ENCODE data around the gene GCNT3.
A peak's percentile ranks its signal among the peaks of the same experiment; 100 is the strongest.

The GCNT3 gene

GRCh38 chr15:59647085-59647484 is 35.5 kb downstream of the GCNT3 start:
- Histone ChIP-seq H3K27me3 (ENCODE audit: control insufficient read depth in 5 of 5, insufficient read depth in 4 of 5, low read length in 5 of 5) (no peaks in the 10 kb centered on the region), H3K4me3 (ENCODE audit: low read depth in 1 of 5, low read length in 5 of 5) (no peak overlapping the region), H3K27ac (ENCODE audit: low read depth, low read length) (no peak overlapping the region), H3K9me3 (ENCODE audit: control insufficient read depth in 5 of 5, low read length in 5 of 5) (peaks cover 0 to 4% (median 0%) of the 10 kb centered on the region in 5 donors), H3K9ac (ENCODE audit: low read length in 5 of 5) (no peak overlapping the region), H3K4me1 (ENCODE audit: control insufficient read depth in 5 of 5, insufficient read depth in 5 of 5, low read length in 5 of 5) (no peaks in the 10 kb centered on the region), H3K36me3 (ENCODE audit: control insufficient read depth in 5 of 5, insufficient read depth in 5 of 5, low read length in 5 of 5) (peaks cover 24 to 53% (median 33%) of the 10 kb centered on the region in 5 donors)

- H3K27ac ChIP-seq (ENCODE audit: low read depth, low read length) = no peak overlapping the region
- H3K4me1 ChIP-seq (ENCODE audit: control insufficient read depth in 5 of 5, insufficient read depth in 5 of 5, low read length in 5 of 5) = peaks cover 0 to 3% (median 0%) of the 10 kb centered on the region in 5 donors
- H3K4me3 ChIP-seq (ENCODE audit: low read depth in 1 of 5, low read length in 5 of 5) = no peak overlapping the region
- H3K9ac ChIP-seq (ENCODE audit: low read length in 5 of 5) = no peak overlapping the region
- no peaks in the 10 kb centered on the region for H3K27me3 ChIP-seq (ENCODE audit: control insufficient read depth in 5 of 5, insufficient read depth in 4 of 5, low read length in 5 of 5)
- peaks cover 25 to 55% (median 33%) of the 10 kb centered on the region in 5 donors for H3K36me3 ChIP-seq (ENCODE audit: control insufficient read depth in 5 of 5, insufficient read depth in 5 of 5, low read length in 5 of 5)
- H3K9me3 ChIP-seq (ENCODE audit: control insufficient read depth in 5 of 5, low read length in 5 of 5) = peaks cover 0 to 4% (median 0%) of the 10 kb centered on the region in 5 donors
Observed at GRCh38 chr15:59649603-59650002, 38.0 kb downstream of the GCNT3 start.

GRCh38 chr15:59654046-59654445 is 42.5 kb downstream of the GCNT3 start:
- no peak overlapping the region for H3K27ac ChIP-seq (ENCODE audit: low read depth, low read length)
- no peak overlapping the region for H3K4me3 ChIP-seq (ENCODE audit: low read depth in 1 of 5, low read length in 5 of 5)
- H3K4me1 ChIP-seq (ENCODE audit: control insufficient read depth in 5 of 5, insufficient read depth in 5 of 5, low read length in 5 of 5) = peaks cover 0 to 25% (median 20%) of the 10 kb centered on the region in 5 donors
- no peaks in the 10 kb centered on the region for H3K27me3 ChIP-seq (ENCODE audit: control insufficient read depth in 5 of 5, insufficient read depth in 4 of 5, low read length in 5 of 5)
- no peak overlapping the region for H3K9ac ChIP-seq (ENCODE audit: low read length in 5 of 5)
- peaks cover 11 to 31% (median 22%) of the 10 kb centered on the region in 5 donors for H3K36me3 ChIP-seq (ENCODE audit: control insufficient read depth in 5 of 5, insufficient read depth in 5 of 5, low read length in 5 of 5)
- peaks cover 0 to 4% (median 0%) of the 10 kb centered on the region in 5 donors for H3K9me3 ChIP-seq (ENCODE audit: control insufficient read depth in 5 of 5, low read length in 5 of 5)

- H3K27ac ChIP-seq (ENCODE audit: low read depth, low read length) = peak within 1 kb of the TSS; percentile 75
- peak within 1 kb of the TSS in 4 of 5 donors; percentile 86 to 95 (median 93) for H3K9ac ChIP-seq (ENCODE audit: low read length in 5 of 5)
- H3K9me3 ChIP-seq (ENCODE audit: control insufficient read depth in 5 of 5, low read length in 5 of 5) = peaks cover 0 to under 1% (median 0%) of the 10 kb centered on the region in 5 donors
- peaks cover 9 to 27% (median 17%) of the 10 kb centered on the region in 5 donors for H3K36me3 ChIP-seq (ENCODE audit: control insufficient read depth in 5 of 5, insufficient read depth in 5 of 5, low read length in 5 of 5)
- no peaks in the 10 kb centered on the region for H3K27me3 ChIP-seq (ENCODE audit: control insufficient read depth in 5 of 5, insufficient read depth in 4 of 5, low read length in 5 of 5)
- peaks cover 0 to 26% (median 22%) of the 10 kb centered on the region in 5 donors for H3K4me1 ChIP-seq (ENCODE audit: control insufficient read depth in 5 of 5, insufficient read depth in 5 of 5, low read length in 5 of 5)
- peak within 1 kb of the TSS; percentile 74 to 94 (median 85) for H3K4me3 ChIP-seq (ENCODE audit: low read depth in 1 of 5, low read length in 5 of 5)
Observed at GRCh38 chr15:59656897-59657634, 45.5 kb downstream of the GCNT3 start, which contains the start of gene GTF2A2. Gene GTF2A2, minus strand, starts transcription at chr15:59657515. Its CDS starts 5,238 bp downstream, at chr15:59652277.

GRCh38 chr15:59657635-59658125 is 46.1 kb downstream of the GCNT3 start:
- H3K4me1 ChIP-seq (ENCODE audit: control insufficient read depth in 5 of 5, insufficient read depth in 5 of 5, low read length in 5 of 5) = peaks cover 0 to 32% (median 26%) of the 10 kb centered on the region in 5 donors
- H3K36me3 ChIP-seq (ENCODE audit: control insufficient read depth in 5 of 5, insufficient read depth in 5 of 5, low read length in 5 of 5) = peaks cover 9 to 29% (median 17%) of the 10 kb centered on the region in 5 donors
- no peaks in the 10 kb centered on the region for H3K27me3 ChIP-seq (ENCODE audit: control insufficient read depth in 5 of 5, insufficient read depth in 4 of 5, low read length in 5 of 5)
- peak overlapping the region in 1 of 5 donors; percentile 95 for H3K9ac ChIP-seq (ENCODE audit: low read length in 5 of 5)
- H3K27ac ChIP-seq (ENCODE audit: low read depth, low read length) = peak overlapping the region; percentile 75
- peak overlapping the region; percentile 60 to 94 (median 85) for H3K4me3 ChIP-seq (ENCODE audit: low read depth in 1 of 5, low read length in 5 of 5)
- H3K9me3 ChIP-seq (ENCODE audit: control insufficient read depth in 5 of 5, low read length in 5 of 5) = no peaks in the 10 kb centered on the region

- Histone ChIP-seq H3K27ac (ENCODE audit: low read depth, low read length) (no peak overlapping the region), H3K4me3 (ENCODE audit: low read depth in 1 of 5, low read length in 5 of 5) (no peak overlapping the region), H3K4me1 (ENCODE audit: control insufficient read depth in 5 of 5, insufficient read depth in 5 of 5, low read length in 5 of 5) (peaks cover 0 to 31% (median 26%) of the 10 kb centered on the region in 5 donors), H3K9me3 (ENCODE audit: control insufficient read depth in 5 of 5, low read length in 5 of 5) (no peaks in the 10 kb centered on the region), H3K36me3 (ENCODE audit: control insufficient read depth in 5 of 5, insufficient read depth in 5 of 5, low read length in 5 of 5) (peaks cover 13 to 27% (median 21%) of the 10 kb centered on the region in 5 donors), H3K27me3 (ENCODE audit: control insufficient read depth in 5 of 5, insufficient read depth in 4 of 5, low read length in 5 of 5) (no peaks in the 10 kb centered on the region), H3K9ac (ENCODE audit: low read length in 5 of 5) (no peak overlapping the region)
Observed at GRCh38 chr15:59659366-59659765, 47.8 kb downstream of the GCNT3 start.

GRCh38 chr15:59662260-59662659 is 50.7 kb downstream of the GCNT3 start:
- no peaks in the 10 kb centered on the region for H3K9me3 ChIP-seq (ENCODE audit: control insufficient read depth in 5 of 5, low read length in 5 of 5)
- peak overlapping the region; percentile 4 for H3K27ac ChIP-seq (ENCODE audit: low read depth, low read length)
- H3K27me3 ChIP-seq (ENCODE audit: control insufficient read depth in 5 of 5, insufficient read depth in 4 of 5, low read length in 5 of 5) = no peaks in the 10 kb centered on the region
- H3K4me1 ChIP-seq (ENCODE audit: control insufficient read depth in 5 of 5, insufficient read depth in 5 of 5, low read length in 5 of 5) = peaks cover 0 to 13% (median 10%) of the 10 kb centered on the region in 5 donors
- no peak overlapping the region for H3K9ac ChIP-seq (ENCODE audit: low read length in 5 of 5)
- H3K4me3 ChIP-seq (ENCODE audit: low read depth in 1 of 5, low read length in 5 of 5) = no peak overlapping the region
- H3K36me3 ChIP-seq (ENCODE audit: control insufficient read depth in 5 of 5, insufficient read depth in 5 of 5, low read length in 5 of 5) = peaks cover 23 to 42% (median 26%) of the 10 kb centered on the region in 5 donors

GRCh38 chr15:59668556-59668955 is 57.0 kb downstream of the GCNT3 start:
- Histone ChIP-seq H3K9ac (ENCODE audit: low read length in 5 of 5) (no peak overlapping the region), H3K4me1 (ENCODE audit: control insufficient read depth in 5 of 5, insufficient read depth in 5 of 5, low read length in 5 of 5) (no peaks in the 10 kb centered on the region), H3K9me3 (ENCODE audit: control insufficient read depth in 5 of 5, low read length in 5 of 5) (no peaks in the 10 kb centered on the region), H3K27me3 (ENCODE audit: control insufficient read depth in 5 of 5, insufficient read depth in 4 of 5, low read length in 5 of 5) (no peaks in the 10 kb centered on the region), H3K36me3 (ENCODE audit: control insufficient read depth in 5 of 5, insufficient read depth in 5 of 5, low read length in 5 of 5) (peaks cover 33 to 68% (median 60%) of the 10 kb centered on the region in 5 donors), H3K27ac (ENCODE audit: low read depth, low read length) (no peak overlapping the region), H3K4me3 (ENCODE audit: low read depth in 1 of 5, low read length in 5 of 5) (no peak overlapping the region)

Measured in subcutaneous abdominal adipose tissue (tissue), 5 donors.